ENCODE results near the gene THG1L. TPM values are rescaled to one million over a fixed set of nuclear protein-coding genes. Genes with fewer than 3 reads are reported as not detected.

The THG1L gene
- polyA plus RNA-seq, 1 of the 3 experiments (the other 2 are of a cell fraction) = 37.0 TPM

DNA sequence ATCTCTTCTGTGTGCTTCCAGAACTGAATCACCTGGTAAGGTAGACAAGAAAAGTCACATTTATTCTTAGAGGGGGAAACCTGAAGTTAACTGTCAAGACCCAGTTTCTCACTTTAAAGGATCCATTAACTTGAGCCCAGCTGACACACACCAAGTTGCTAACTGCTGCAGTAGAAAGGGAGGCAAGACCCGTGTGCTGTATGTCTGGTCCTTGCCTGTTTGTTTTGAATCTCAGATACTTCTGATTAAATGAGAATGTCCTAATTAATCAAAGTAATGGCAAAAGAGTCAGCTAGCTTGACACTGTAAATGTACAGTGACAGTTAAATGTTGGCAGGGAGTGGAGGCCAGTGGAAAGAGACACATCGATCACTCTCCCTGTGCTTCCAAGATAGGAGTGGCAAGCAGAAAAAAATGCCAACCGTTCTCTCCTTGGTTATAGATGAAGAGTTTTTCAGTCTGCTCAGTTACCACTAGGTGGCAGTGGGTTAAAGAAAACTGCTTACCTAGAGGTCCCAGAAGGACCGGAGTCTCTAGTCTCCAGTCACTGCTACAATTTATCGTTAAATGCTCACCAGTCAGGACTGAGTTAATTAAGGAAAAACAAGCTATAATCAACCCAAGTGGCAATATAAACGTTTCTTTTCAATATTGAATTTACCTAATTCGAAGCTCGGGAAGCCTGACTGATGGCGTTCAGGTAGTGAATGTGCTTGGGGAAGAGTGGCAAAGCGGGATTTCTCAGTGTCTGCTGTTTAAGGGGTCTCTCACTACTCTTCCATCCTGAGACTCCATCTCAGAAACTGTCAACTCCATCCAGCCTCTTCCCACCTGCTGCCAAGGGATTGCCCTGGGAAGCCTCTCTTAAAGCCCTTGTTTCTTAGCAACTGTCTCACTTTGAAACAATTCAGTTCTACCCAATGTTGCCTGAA, 30.7 kb downstream of the THG1L start:
- CTCF ChIA-PET = interaction anchor here (0.6 to 6.0 kb wide), 47 partner anchors 8 to 1376 kb away, joined by 3 to 41 read pairs (median 5); partner anchors contain the start of genes LSM11 and THG1L
- TF ChIP-seq EP300 (IDR thresholded peaks at IDR 0.05; ENCODE audit: borderline replicate concordance in 1 of 2, low read depth in 1 of 2, low read length in 1 of 2) (no peak), CTCF (IDR thresholded peaks at IDR 0.05) (peak; percentile 80), RAD21 (IDR thresholded peaks at IDR 0.05; ENCODE audit: low read length) (peak; percentile 84), SMC3 (IDR thresholded peaks at IDR 0.05; ENCODE audit: low read depth, low read length) (peak; percentile 69), JUND (IDR thresholded peaks at IDR 0.05) (no peak), POLR2AphosphoS5 (IDR thresholded peaks at IDR 0.05; ENCODE audit: low read depth, low read length) (no peak), TEAD4 (IDR thresholded peaks at IDR 0.05; ENCODE audit: borderline replicate concordance, insufficient read depth) (no peak), YY1 (IDR thresholded peaks at IDR 0.05; ENCODE audit: low read depth) (no peak)
- TF ChIP-seq, protein P1, sequence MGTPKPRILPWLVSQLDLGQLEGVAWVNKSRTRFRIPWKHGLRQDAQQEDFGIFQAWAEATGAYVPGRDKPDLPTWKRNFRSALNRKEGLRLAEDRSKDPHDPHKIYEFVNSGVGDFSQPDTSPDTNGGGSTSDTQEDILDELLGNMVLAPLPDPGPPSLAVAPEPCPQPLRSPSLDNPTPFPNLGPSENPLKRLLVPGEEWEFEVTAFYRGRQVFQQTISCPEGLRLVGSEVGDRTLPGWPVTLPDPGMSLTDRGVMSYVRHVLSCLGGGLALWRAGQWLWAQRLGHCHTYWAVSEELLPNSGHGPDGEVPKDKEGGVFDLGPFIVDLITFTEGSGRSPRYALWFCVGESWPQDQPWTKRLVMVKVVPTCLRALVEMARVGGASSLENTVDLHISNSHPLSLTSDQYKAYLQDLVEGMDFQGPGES (IDR thresholded peaks at IDR 0.05; ENCODE audit: low read depth, low read length) = no peak
- Histone ChIP-seq H4K20me1 (ENCODE audit: insufficient read depth) (no peaks in the 10 kb centered on the region), H3K4me1 (ENCODE audit: control insufficient read depth in 1 of 2, insufficient read depth in 2 of 2, low read depth in 1 of 2, low read length in 1 of 2) (no peaks in the 10 kb centered on the region; a peak in 1 of 4 replicates), H3K9me3 (no peaks in the 10 kb centered on the region), H2AFZ (ENCODE audit: low read depth) (peak overlapping the region; percentile 71), H3K27me3 (ENCODE audit: insufficient read depth) (no peaks in the 10 kb centered on the region), H3K9ac (no peak overlapping the region), H3K4me3 (ENCODE audit: low read depth in 2 of 2, low read length in 1 of 2) (peak overlapping the region in 1 of 2 experiments; percentile 25; a peak in 1 of 4 replicates), H3K36me3 (replicated peaks in 1 of 2; ENCODE audit: control insufficient read depth in 1 of 2, insufficient read depth in 2 of 2, low read length in 1 of 2) (peaks cover 5 to 11% of the 10 kb centered on the region in 2 experiments), H3K4me2 (no peak overlapping the region), H3K79me2 (ENCODE audit: insufficient read depth) (no peaks in the 10 kb centered on the region), H3K27ac (ENCODE audit: low read depth in 2 of 2, low read length in 1 of 2) (no peak overlapping the region), H3K9me2 (no peaks in the 10 kb centered on the region), H3F3A (replicated peaks; ENCODE audit: insufficient read depth) (no peaks in the 10 kb centered on the region)
- POLR2A ChIA-PET = no interaction called here
- peak; percentile 75 for DNase-seq
- 63% methylated on average over 10 of the region's 10 CpGs for WGBS (ENCODE audit: low lambda C conversion rate)

GRCh38 chr5:157764531-157764930, 33.3 kb downstream of the THG1L start:
- no peaks in the 10 kb centered on the region for H3F3A ChIP-seq (replicated peaks; ENCODE audit: insufficient read depth)
- WGBS (ENCODE audit: low lambda C conversion rate) = 97% methylated on average over 6 of the region's 6 CpGs
- H3K9me2 ChIP-seq = no peaks in the 10 kb centered on the region
- no peaks in the 10 kb centered on the region for H4K20me1 ChIP-seq (ENCODE audit: insufficient read depth)
- no peaks in the 10 kb centered on the region for H3K27me3 ChIP-seq (ENCODE audit: insufficient read depth)
- no peak overlapping the region for H3K4me3 ChIP-seq (ENCODE audit: low read depth in 2 of 2, low read length in 1 of 2)
- POLR2A ChIA-PET = no interaction called here
- H3K9me3 ChIP-seq = no peaks in the 10 kb centered on the region
- no peak overlapping the region for H3K9ac ChIP-seq
- H3K79me2 ChIP-seq (ENCODE audit: insufficient read depth) = no peaks in the 10 kb centered on the region
- peaks cover 0 to 11% of the 10 kb centered on the region in 2 experiments for H3K36me3 ChIP-seq (replicated peaks in 1 of 2; ENCODE audit: control insufficient read depth in 1 of 2, insufficient read depth in 2 of 2, low read length in 1 of 2)
- TF ChIP-seq MEF2A (IDR thresholded peaks at IDR 0.05; ENCODE audit: borderline replicate concordance, low read depth) (no peak), JUND (IDR thresholded peaks at IDR 0.05) (no peak), CHD2 (IDR thresholded peaks at IDR 0.05; ENCODE audit: low read length, partially characterized antibody) (no peak), NRF1 (IDR thresholded peaks at IDR 0.05; ENCODE audit: low read depth, low read length) (no peak), TAF1 (IDR thresholded peaks at IDR 0.05; ENCODE audit: borderline replicate concordance, low read depth, low read length) (no peak), EP300 (IDR thresholded peaks at IDR 0.05; ENCODE audit: borderline replicate concordance in 1 of 2, low read depth in 1 of 2, low read length in 1 of 2) (no peak), USF2 (IDR thresholded peaks at IDR 0.05; ENCODE audit: borderline replicate concordance, low read depth, low read length) (no peak)
- TF ChIP-seq, protein P2, sequence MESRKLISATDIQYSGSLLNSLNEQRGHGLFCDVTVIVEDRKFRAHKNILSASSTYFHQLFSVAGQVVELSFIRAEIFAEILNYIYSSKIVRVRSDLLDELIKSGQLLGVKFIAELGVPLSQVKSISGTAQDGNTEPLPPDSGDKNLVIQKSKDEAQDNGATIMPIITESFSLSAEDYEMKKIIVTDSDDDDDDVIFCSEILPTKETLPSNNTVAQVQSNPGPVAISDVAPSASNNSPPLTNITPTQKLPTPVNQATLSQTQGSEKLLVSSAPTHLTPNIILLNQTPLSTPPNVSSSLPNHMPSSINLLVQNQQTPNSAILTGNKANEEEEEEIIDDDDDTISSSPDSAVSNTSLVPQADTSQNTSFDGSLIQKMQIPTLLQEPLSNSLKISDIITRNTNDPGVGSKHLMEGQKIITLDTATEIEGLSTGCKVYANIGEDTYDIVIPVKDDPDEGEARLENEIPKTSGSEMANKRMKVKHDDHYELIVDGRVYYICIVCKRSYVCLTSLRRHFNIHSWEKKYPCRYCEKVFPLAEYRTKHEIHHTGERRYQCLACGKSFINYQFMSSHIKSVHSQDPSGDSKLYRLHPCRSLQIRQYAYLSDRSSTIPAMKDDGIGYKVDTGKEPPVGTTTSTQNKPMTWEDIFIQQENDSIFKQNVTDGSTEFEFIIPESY (IDR thresholded peaks at IDR 0.05; ENCODE audit: borderline replicate concordance, low read depth) = no peak
- TF ChIP-seq, protein P3, sequence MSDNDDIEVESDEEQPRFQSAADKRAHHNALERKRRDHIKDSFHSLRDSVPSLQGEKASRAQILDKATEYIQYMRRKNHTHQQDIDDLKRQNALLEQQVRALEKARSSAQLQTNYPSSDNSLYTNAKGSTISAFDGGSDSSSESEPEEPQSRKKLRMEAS (IDR thresholded peaks at IDR 0.05; ENCODE audit: low read depth) = no peak
- H3K4me1 ChIP-seq (ENCODE audit: control insufficient read depth in 1 of 2, insufficient read depth in 2 of 2, low read depth in 1 of 2, low read length in 1 of 2) = no peaks in the 10 kb centered on the region; a peak in 1 of 4 replicates
- CTCF ChIA-PET = interaction anchor here (1.0 to 6.0 kb wide), 3 partner anchors 11 to 20 kb away, joined by 3 to 41 read pairs (median 9); partner anchors contain the start of gene LSM11
- H3K4me2 ChIP-seq = no peak overlapping the region
- H3K27ac ChIP-seq (ENCODE audit: low read depth in 2 of 2, low read length in 1 of 2) = no peak overlapping the region
- no peak overlapping the region for H2AFZ ChIP-seq (ENCODE audit: low read depth)
- no peak for DNase-seq

All from SK-N-SH (cell line).